GM12875 (cell line): Measurements from ENCODE around the gene SFMBT1.
A peak's percentile ranks its signal among the peaks of the same experiment; 100 is the strongest.

ENCODE experiments used
- H3K4me3 ChIP-seq: one replicate; pipeline ENCODE4 v1.5.1; 2011; ENCODE audit warnings: low read depth, low read length, control low read depth
- TF ChIP-seq, protein P1 (sequence below): IDR thresholded peaks from 2 replicates; pipeline ENCODE4 v1.5.1; 2011; ENCODE audit warnings: low read depth, mild to moderate bottlenecking, control low read depth, inconsistent platforms, low read length, moderate library complexity, borderline replicate concordance; ENCODE audit not compliant: insufficient read depth

Gene SFMBT1

GRCh38 chr3:53045518-53046170 lies at the start of gene SFMBT1:
SFMBT1 (minus strand) TSS chr3:53046073; CDS start chr3:52969128, 76,945 bp downstream.
- H3K4me3 ChIP-seq, result peak within 1 kb of the TSS; percentile 87
- TF ChIP-seq, protein P1, sequence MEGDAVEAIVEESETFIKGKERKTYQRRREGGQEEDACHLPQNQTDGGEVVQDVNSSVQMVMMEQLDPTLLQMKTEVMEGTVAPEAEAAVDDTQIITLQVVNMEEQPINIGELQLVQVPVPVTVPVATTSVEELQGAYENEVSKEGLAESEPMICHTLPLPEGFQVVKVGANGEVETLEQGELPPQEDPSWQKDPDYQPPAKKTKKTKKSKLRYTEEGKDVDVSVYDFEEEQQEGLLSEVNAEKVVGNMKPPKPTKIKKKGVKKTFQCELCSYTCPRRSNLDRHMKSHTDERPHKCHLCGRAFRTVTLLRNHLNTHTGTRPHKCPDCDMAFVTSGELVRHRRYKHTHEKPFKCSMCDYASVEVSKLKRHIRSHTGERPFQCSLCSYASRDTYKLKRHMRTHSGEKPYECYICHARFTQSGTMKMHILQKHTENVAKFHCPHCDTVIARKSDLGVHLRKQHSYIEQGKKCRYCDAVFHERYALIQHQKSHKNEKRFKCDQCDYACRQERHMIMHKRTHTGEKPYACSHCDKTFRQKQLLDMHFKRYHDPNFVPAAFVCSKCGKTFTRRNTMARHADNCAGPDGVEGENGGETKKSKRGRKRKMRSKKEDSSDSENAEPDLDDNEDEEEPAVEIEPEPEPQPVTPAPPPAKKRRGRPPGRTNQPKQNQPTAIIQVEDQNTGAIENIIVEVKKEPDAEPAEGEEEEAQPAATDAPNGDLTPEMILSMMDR, result no peak

DNA sequence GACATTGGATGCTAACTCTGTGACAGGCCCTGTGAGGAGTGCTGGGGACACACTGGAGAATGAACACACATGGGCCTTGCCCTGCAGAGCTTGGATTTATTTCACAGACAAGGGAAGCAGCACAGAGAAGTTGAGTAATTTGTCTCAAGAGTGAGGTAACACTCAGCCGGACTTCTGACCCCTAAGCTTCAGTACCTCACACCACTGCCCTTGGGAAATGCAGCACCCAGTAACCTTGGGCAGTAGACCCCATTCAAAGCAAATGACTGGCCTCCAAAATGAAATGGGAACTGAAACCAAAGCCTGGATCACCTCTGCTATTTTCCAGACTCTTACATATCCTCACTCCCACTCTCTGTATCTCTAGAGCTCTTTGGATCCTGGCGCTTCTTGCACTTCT lies 47.1 kb upstream of the SFMBT1 start:
- TF ChIP-seq, protein P1, result no peak
- H3K4me3 ChIP-seq, result no peak overlapping the region

DNA sequence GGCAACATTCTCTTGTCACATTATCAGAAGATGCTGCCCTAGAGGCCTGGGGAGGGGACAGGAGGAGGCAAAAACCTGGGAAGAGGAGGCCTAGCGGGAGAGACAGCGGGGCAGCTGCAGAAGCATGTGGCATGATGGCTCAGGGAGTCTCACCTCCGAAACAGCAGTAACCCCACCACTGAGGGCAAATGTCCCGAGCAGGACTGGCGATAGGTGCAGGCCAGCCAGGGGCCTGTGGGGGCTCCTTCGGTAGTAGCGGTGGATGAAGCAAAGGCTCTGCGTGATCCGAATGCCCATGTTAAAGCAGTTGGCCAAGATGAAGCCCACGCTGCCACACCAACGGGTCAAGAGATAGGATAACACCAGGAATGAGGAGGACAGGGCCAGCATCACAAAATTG lies 46.3 kb upstream of the SFMBT1 start:
- H3K4me3 ChIP-seq, result no peak overlapping the region
- TF ChIP-seq, protein P1, result no peak

- TF ChIP-seq, protein P1, result no peak
- H3K4me3 ChIP-seq, result no peak overlapping the region
Measured at GRCh38 chr3:53091011-53091410, 45.1 kb upstream of the SFMBT1 start.

GRCh38 chr3:53089511-53089910 lies 43.6 kb upstream of the SFMBT1 start:
- no peak overlapping the region for H3K4me3 ChIP-seq
- TF ChIP-seq, protein P1, result no peak

GRCh38 chr3:53085476-53085875 lies 39.6 kb upstream of the SFMBT1 start:
- no peak overlapping the region for H3K4me3 ChIP-seq
- TF ChIP-seq, protein P1, result no peak

DNA sequence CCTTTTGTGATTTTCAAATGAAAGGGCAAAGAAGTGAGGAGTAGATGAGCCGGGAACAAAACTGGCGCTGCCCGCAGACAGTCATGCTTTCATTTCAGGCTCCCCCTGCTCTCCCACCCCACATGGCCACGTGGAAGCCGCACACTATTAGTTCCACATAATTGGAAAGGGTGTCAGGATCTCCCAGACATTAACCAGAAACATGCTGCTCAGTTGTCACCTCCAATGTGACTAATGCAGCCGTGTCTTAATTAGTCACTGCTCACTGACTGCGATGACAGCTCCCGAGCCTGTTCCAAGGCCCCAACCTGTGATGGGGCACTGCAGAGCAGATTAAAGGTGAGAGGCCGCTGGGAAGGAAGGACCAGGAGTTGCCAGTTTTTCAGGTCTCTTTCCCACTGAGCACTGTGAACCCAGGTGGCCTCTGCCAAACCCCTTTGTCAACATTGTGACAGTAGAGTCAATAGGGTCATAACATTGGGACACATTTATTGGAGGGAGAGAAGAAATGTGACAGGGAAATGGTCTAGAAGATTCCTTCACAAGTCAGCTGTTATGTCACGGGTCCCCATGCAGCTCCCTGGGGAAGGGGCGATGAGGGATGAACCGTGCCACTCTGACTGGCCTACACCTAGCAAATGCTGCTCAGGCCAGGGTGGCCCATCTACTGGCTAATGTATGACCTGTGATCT lies 38.6 kb upstream of the SFMBT1 start:
- TF ChIP-seq, protein P1, result no peak
- H3K4me3 ChIP-seq, result no peak overlapping the region
